Activated CD8-positive, alpha-beta T cell treated with anti-CD3 and anti-CD28 coated beads, Interleukin-2, amount 10 ng/mL, durations not matched to agents 7 days and 5 days (primary cell): ENCODE results near the gene SYTL4. TPM values are rescaled to one million over a fixed set of nuclear protein-coding genes. Genes with fewer than 3 reads are reported as not detected.

Experiments used
- ATAC-seq: fragments of 150-1000 bp; cut with Tn5 transposase; one replicate; pipeline ENCODE4 v1.10.0; 2021; ENCODE audit warnings: moderate library complexity
- CTCF ChIA-PET: fragments of 350-600 bp; sonication (Branson Sonifier 250); formaldehyde crosslinking; loops from one replicate; lab custom pipeline; 2021; ENCODE audit warnings: antibody characterized with exemption; lab: Charles Lee
- POLR2A ChIA-PET: fragments of 350-600 bp; sonication (Branson Sonifier 250); formaldehyde crosslinking; loops from one replicate; lab custom pipeline; 2021; ENCODE audit warnings: antibody characterized with exemption; lab: Charles Lee
- DNase-seq: peaks from one replicate; pipeline ENCODE4 v3.0.0-alpha.2; 2020
- H3K27ac Mint-ChIP-seq: one replicate; pipeline ENCODE4 v1.8.0; 2021; ENCODE audit warnings: mild to moderate bottlenecking, mixed read lengths
- H3K27me3 Mint-ChIP-seq: one replicate; pipeline ENCODE4 v1.8.0; 2021; ENCODE audit warnings: low read depth, mixed read lengths
- H3K36me3 Mint-ChIP-seq: one replicate; pipeline ENCODE4 v1.8.0; 2021; ENCODE audit warnings: low read depth, mixed read lengths
- H3K4me1 Mint-ChIP-seq: one replicate; pipeline ENCODE4 v1.8.0; 2021; ENCODE audit warnings: low read depth, mixed read lengths
- H3K4me3 Mint-ChIP-seq: one replicate; pipeline ENCODE4 v1.8.0; 2021; ENCODE audit warnings: mild to moderate bottlenecking, mixed read lengths
- H3K9me3 Mint-ChIP-seq: one replicate; pipeline ENCODE4 v1.8.0; 2022; ENCODE audit warnings: mixed read lengths; ENCODE audit not compliant: insufficient read depth
- total RNA-seq, 2 experiments: library from RNA; stranded (reverse); gene quantifications; one replicate each; pipeline ENCODE4 v1.2.3, GENCODE V29; 2021

Gene SYTL4
- total RNA-seq, 2 experiments from 2014 or later = not detected

DNA sequence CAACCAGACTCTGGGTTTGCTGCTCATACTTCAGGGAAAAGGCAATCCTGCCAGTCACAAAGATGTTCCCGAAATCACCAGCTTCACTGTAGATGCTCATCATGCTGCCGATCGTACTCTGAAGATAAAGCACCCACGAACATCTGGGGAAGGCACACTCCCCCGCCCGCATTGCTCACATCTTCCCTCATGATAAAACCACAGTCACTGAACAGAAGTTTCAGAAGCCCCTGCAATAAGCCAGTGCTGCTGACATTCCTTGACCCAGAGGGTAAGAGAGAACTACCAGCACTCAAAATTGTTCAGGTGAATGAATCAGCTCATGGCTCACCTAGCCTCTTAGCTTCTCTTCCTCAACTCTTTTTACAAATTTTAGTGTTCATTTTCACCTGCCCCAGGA lies 44.8 kb downstream of the SYTL4 start:
- Mint-ChIP-seq H3K4me3 (no peak overlapping the region), H3K36me3 (no peaks in the 10 kb centered on the region), H3K9me3 (no peaks in the 10 kb centered on the region), H3K27ac (no peak overlapping the region), H3K27me3 (no peaks in the 10 kb centered on the region), H3K4me1 (peaks cover 11% of the 10 kb centered on the region)
- DNase-seq (no peak), ATAC-seq (no peak)
- CTCF ChIA-PET = interaction anchor here (0.8 to 2.9 kb wide), 3 partner anchors 12 to 82 kb away, joined by 3 to 25 read pairs (median 4); no protein-coding TSS in a partner anchor
- POLR2A ChIA-PET = no interaction called here

DNA sequence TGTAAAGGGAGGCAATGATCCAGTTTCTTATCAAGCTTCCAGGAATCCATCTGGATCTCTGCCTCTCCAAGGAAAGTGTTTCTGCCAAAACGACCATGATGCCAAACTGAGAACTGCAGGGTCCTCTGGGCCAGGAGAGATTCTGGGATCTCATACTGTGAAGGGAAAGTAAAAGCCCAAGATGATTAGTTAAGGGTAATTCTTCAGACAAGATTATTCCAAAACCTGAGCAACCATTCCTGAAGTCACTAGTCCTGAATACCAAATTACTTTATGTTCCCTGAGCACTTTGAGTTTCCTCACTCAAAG lies 46.0 kb downstream of the SYTL4 start:
- Mint-ChIP-seq H3K4me3 (no peak overlapping the region), H3K27ac (no peak overlapping the region), H3K36me3 (no peaks in the 10 kb centered on the region), H3K4me1 (peaks cover 11% of the 10 kb centered on the region), H3K9me3 (no peaks in the 10 kb centered on the region), H3K27me3 (no peaks in the 10 kb centered on the region)
- ATAC-seq (no peak), DNase-seq (no peak)
- POLR2A ChIA-PET = no interaction called here
- CTCF ChIA-PET = interaction anchor here (1.1 to 3.7 kb wide), 4 partner anchors 10 to 89 kb away, joined by 3 to 27 read pairs (median 6); no protein-coding TSS in a partner anchor

DNA sequence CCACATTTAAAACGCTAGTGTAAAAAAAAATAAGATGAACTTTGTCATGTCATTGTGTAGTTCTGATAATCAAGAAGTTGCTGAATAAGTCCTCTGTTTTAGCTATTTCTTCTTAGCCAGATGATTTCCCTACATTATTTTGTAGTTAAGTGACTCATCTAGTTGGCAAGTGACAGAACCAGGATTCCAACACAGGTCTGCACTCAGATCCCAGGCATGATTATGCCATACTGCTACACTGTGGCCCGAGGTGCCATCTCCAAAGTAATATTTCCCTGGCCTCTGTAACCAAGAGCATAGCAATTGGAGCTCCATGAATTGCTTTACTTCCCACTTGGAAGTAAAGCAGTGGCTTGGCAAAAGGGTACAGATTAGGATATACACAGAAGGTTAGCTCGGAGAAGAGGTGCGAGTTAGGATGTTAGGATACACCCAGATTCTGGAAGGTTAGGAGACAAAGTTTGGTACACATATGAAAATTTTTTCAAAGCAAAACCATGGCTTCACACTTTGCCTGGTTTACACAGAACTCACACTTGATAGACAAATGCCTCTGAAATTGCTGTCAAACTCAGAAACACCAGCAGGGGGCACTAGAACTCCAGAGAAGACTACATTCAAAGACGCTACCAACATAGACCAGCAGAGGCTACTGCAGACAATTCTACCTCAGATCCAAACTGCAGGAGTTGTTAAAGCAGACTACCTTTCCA lies 46.5 kb downstream of the SYTL4 start:
- ChIA-PET CTCF (interaction anchor here (1.1 to 3.7 kb wide), 4 partner anchors 10 to 89 kb away, joined by 3 to 27 read pairs (median 6); no protein-coding TSS in a partner anchor), POLR2A (no interaction called here)
- no peaks in the 10 kb centered on the region for H3K36me3 Mint-ChIP-seq
- no peaks in the 10 kb centered on the region for H3K27me3 Mint-ChIP-seq
- H3K9me3 Mint-ChIP-seq = no peaks in the 10 kb centered on the region
- H3K4me3 Mint-ChIP-seq = no peak overlapping the region
- H3K4me1 Mint-ChIP-seq = peaks cover 11% of the 10 kb centered on the region
- DNase-seq (peak; percentile 74), ATAC-seq (peak; percentile 61)
- no peak overlapping the region for H3K27ac Mint-ChIP-seq

DNA sequence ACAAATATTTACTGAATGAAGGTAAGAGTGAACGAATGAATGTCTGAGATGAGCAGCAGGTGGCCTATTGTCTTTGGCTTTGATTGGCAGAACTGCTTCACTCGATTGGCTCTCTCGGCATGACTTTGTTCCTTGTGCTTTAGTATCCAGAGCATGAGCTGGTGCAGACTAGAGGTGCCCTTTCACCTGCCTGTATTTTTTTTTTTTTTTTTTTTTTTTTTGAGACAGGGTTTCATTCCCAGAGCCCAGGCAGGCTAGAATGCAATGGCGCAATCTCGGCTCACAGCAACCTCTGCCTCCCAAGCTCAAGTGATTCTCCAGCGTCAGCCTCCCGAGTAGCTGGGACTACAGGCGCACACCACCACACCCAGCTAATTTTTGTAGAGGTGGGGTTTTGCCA lies 49.0 kb downstream of the SYTL4 start:
- Mint-ChIP-seq H3K36me3 (no peaks in the 10 kb centered on the region), H3K27me3 (peaks cover 5% of the 10 kb centered on the region), H3K4me1 (peaks cover 11% of the 10 kb centered on the region), H3K27ac (no peak overlapping the region), H3K9me3 (no peaks in the 10 kb centered on the region), H3K4me3 (no peak overlapping the region)
- ATAC-seq = no peak
- DNase-seq = no peak
- ChIA-PET CTCF (interaction anchor here (3.7 kb wide), 1 partner anchor 85 kb away, joined by 27 read pairs; no protein-coding TSS in a partner anchor), POLR2A (no interaction called here)

DNA sequence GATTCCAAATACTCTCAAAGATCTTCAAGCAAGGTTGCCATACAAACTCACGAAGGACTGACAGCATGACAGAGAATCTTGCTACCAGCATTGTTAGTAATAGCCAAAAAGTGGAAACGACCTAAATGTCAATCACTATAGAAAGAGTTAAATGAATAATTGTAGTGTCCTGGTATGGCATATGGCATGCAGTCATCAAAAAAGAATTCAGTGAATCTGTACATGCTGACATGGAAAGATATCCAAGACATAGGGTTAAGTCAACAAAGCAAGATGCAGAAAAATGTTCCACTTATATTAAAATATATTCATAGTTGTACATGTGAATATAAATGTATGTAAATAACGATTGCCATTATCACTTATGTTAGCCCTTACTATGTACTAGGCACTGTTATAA lies 50.3 kb downstream of the SYTL4 start:
- Mint-ChIP-seq H3K27me3 (peaks cover 5% of the 10 kb centered on the region), H3K36me3 (no peaks in the 10 kb centered on the region), H3K4me3 (no peak overlapping the region), H3K4me1 (no peaks in the 10 kb centered on the region), H3K9me3 (no peaks in the 10 kb centered on the region), H3K27ac (no peak overlapping the region)
- ChIA-PET CTCF (no interaction called here), POLR2A (no interaction called here)
- ATAC-seq (no peak), DNase-seq (no peak)

DNA sequence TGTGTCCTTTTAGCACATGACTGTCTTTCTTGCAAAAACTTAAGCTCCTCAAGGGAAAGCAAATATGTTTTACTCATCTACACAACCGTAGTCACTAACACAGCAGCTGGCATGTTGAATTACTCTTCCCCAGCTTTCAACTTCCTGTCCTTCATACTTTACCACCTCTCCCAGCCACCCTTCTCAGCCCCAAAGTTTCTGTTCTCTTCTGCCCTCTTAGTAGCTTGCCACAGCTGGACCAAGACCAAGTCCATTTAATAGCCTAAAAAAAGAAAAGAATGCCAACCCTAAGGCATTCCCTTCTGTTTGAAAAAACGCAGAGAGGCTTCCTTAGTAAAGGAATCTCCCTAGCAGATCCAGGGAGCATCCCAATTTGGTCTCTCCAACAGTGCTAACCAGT lies 51.2 kb downstream of the SYTL4 start:
- H3K27me3 Mint-ChIP-seq = peaks cover 5% of the 10 kb centered on the region

DNA sequence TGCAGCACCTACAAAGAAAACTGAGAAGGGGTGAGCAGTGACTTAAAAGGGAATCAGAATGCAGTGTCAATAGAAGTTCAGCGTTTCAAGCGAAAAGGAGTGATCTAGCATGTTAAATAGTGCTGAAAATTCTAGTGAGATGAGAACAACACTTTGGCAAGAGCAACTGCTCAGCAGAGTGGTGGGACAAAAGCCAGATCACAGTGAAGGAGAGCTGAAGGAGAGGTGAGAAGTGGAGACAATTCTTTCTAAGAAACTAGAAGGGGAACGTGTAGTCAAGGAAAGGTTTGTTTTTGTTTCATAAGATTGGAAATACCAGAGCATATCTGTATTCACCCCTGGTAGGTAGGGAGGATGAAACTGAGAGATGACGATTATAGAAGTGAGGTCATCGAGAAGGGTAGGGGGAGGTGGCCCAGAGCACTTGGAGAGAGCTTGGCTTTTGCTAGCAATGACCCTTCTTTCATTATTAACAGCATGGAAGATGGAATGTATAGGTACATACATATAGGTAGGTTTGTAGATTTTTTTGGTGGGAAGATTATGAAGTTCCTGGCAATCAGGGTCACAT lies 54.2 kb downstream of the SYTL4 start:
- Mint-ChIP-seq H3K9me3 (no peaks in the 10 kb centered on the region), H3K4me1 (no peaks in the 10 kb centered on the region), H3K36me3 (no peaks in the 10 kb centered on the region), H3K4me3 (no peak overlapping the region), H3K27me3 (peaks cover 5% of the 10 kb centered on the region), H3K27ac (no peak overlapping the region)
- DNase-seq = no peak
- POLR2A ChIA-PET = no interaction called here
- ATAC-seq = no peak
- CTCF ChIA-PET = no interaction called here

More for the DNA sequence above, 51.2 kb downstream of the SYTL4 start:
- DNase-seq (no peak), ATAC-seq (no peak)
- H3K36me3 Mint-ChIP-seq = no peaks in the 10 kb centered on the region
- no peaks in the 10 kb centered on the region for H3K9me3 Mint-ChIP-seq
- H3K4me1 Mint-ChIP-seq = no peaks in the 10 kb centered on the region
- ChIA-PET CTCF (interaction anchor here (1.2 kb wide), 1 partner anchor 9 kb away, joined by 3 read pairs; no protein-coding TSS in a partner anchor), POLR2A (no interaction called here)
- no peak overlapping the region for H3K4me3 Mint-ChIP-seq
- H3K27ac Mint-ChIP-seq = no peak overlapping the region

DNA sequence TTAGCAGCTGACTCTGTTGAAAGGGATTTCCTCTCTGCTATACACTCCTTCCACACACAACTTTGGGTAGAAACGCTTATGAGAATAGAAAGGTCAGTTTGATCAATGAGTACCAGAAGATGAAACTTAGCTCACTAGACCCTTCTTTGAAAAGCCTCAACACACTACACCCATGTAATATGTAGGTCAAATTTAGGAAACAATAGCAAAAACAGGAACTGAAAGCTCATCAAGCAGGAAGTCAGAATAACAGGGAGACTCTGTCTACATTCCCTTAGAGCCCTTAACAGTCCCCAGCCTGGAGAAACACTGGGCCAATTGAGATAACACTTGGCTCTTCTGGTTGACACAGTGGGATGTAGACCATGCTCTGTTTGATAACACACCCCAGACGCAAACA lies 57.2 kb downstream of the SYTL4 start:
- ATAC-seq = no peak
- Mint-ChIP-seq H3K36me3 (no peaks in the 10 kb centered on the region), H3K4me3 (no peak overlapping the region), H3K4me1 (no peaks in the 10 kb centered on the region), H3K9me3 (no peaks in the 10 kb centered on the region), H3K27ac (no peak overlapping the region), H3K27me3 (peaks cover 1% of the 10 kb centered on the region)
- DNase-seq = no peak
- POLR2A ChIA-PET = no interaction called here
- CTCF ChIA-PET = interaction anchor here (2.2 kb wide), 1 partner anchor 11 kb away, joined by 9 read pairs; no protein-coding TSS in a partner anchor

DNA sequence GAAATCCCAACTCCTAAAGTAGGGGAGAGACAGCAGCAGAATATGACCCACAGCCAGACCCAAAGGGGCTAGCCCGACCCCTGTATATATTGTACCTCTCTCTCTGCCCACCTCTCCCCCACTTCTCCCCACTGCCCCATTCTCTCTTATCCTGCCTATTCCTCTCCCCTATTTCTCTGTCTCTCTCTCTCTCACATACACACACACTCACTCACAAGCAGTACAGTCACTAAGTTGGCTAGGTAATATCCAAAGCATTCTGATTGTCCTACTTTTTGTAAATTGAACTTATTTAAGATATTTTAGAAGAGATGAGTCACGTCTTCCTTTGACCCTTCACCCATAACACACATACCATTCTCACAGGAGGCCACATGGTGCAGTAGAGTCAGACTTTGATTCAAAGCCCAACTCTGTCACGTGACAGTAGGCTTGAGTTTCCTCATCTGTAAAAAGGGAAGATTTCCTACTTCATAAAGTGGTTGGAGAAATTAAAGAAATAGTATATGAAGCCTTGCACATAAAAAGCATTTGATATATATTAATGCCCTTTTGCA lies 58.4 kb downstream of the SYTL4 start:
- CTCF ChIA-PET = interaction anchor here (1.0 kb wide), 1 partner anchor 81 kb away, joined by 3 read pairs; no protein-coding TSS in a partner anchor
- POLR2A ChIA-PET = no interaction called here
- no peaks in the 10 kb centered on the region for H3K9me3 Mint-ChIP-seq
- no peak for DNase-seq
- H3K27ac Mint-ChIP-seq = no peak overlapping the region
- no peak overlapping the region for H3K4me3 Mint-ChIP-seq
- H3K4me1 Mint-ChIP-seq = no peaks in the 10 kb centered on the region
- no peak for ATAC-seq
- H3K27me3 Mint-ChIP-seq = no peaks in the 10 kb centered on the region
- H3K36me3 Mint-ChIP-seq = no peaks in the 10 kb centered on the region

DNA sequence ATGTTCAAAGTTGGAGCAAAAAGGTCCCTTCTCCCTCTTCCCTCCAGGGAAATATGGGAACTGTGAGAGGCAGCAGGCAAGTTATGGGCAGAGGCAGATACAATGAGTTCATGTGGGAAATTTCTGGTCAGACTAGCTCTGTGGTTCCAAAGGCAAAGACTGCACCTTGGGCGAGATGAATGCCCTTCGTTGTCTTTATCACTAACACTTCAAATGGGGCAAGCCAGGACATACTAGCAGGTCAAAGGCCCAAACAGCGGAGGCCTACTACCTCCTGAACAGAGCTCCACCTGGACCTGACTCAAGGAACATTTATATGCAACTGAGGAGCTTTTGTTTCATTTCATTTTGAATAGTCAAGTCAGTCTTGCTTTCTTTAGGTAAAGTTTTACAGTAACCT lies 59.0 kb downstream of the SYTL4 start:
- ChIA-PET POLR2A (no interaction called here), CTCF (interaction anchor here (1.0 to 2.4 kb wide), 2 partner anchors 81 to 96 kb away, joined by 3 to 10 read pairs; no protein-coding TSS in a partner anchor)
- Mint-ChIP-seq H3K4me3 (no peak overlapping the region), H3K36me3 (no peaks in the 10 kb centered on the region), H3K9me3 (no peaks in the 10 kb centered on the region), H3K27ac (no peak overlapping the region), H3K27me3 (no peaks in the 10 kb centered on the region), H3K4me1 (no peaks in the 10 kb centered on the region)
- DNase-seq (no peak), ATAC-seq (no peak)

DNA sequence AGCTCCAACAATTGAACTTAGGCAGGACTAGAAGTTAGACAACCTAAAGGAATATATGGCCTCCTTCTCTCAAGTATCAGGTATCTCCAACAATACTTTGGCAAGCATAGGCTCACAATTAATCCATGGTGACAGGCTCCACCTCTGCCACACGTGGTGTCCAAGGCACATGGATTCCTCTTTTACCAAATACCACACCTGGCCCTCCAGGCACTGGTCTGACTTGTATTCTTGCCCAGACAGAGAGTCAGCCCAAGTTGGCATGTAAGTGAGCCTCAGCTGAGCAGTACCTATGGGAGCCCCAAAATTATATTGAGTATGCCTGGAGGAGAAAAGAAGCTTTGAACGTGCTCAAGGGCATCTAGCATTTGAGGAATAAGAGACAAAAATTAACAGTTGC lies 68.3 kb downstream of the SYTL4 start:
- no peak overlapping the region for H3K27ac Mint-ChIP-seq
- DNase-seq = no peak
- ChIA-PET CTCF (no interaction called here), POLR2A (no interaction called here)
- H3K27me3 Mint-ChIP-seq = no peaks in the 10 kb centered on the region
- no peaks in the 10 kb centered on the region for H3K36me3 Mint-ChIP-seq
- H3K4me3 Mint-ChIP-seq = no peak overlapping the region
- no peak for ATAC-seq
- H3K9me3 Mint-ChIP-seq = no peaks in the 10 kb centered on the region
- no peaks in the 10 kb centered on the region for H3K4me1 Mint-ChIP-seq

DNA sequence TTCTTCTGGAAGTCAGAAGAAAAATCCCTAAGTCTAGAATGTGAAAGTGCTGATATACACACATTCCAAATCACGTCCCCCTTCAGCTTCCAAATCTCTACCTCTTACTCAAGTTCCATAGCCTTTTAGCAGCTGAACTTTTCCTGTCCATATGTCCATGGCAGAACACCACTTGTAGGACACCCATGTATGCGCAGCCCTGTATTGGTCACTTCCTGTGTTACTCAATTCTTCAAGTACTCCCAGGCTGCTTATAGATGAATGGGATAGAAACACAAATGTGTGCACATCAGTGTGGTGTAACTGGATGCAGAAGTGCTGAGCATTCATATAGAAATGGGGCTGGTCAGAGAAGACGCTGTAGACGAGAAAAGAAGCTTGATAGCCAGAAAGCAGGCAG lies 69.1 kb downstream of the SYTL4 start:
- H3K4me3 Mint-ChIP-seq = no peak overlapping the region
- no peak overlapping the region for H3K27ac Mint-ChIP-seq
- POLR2A ChIA-PET = no interaction called here
- no peaks in the 10 kb centered on the region for H3K27me3 Mint-ChIP-seq
- no peaks in the 10 kb centered on the region for H3K9me3 Mint-ChIP-seq
- H3K4me1 Mint-ChIP-seq = no peaks in the 10 kb centered on the region
- H3K36me3 Mint-ChIP-seq = no peaks in the 10 kb centered on the region
- no peak for DNase-seq
- CTCF ChIA-PET = no interaction called here
- no peak for ATAC-seq
